KOPT-K1 (cell line): ENCODE measurements around the gene PRR16.

Experiments used
- H3K27ac ChIP-seq: fragments of 200-600 bp; sonication (generic); 2 replicates; pipeline ENCODE4 v1.5.1; 2016; ENCODE audit warnings: antibody characterized with exemption, mild to moderate bottlenecking, low read depth, low read length; ENCODE audit not compliant: poor library complexity, severe bottlenecking
- H3K36me3 ChIP-seq: fragments of 200-600 bp; sonication (generic); 2 replicates; pipeline ENCODE4 v1.5.1; 2017; ENCODE audit warnings: antibody characterized with exemption, mild to moderate bottlenecking, low read length, moderate library complexity; ENCODE audit not compliant: insufficient read depth
- H3K9me3 ChIP-seq: fragments of 200-600 bp; sonication (generic); 2 replicates; pipeline ENCODE4 v1.5.1; 2017; ENCODE audit warnings: antibody characterized with exemption, low read length, mild to moderate bottlenecking; ENCODE audit not compliant: insufficient read depth, poor library complexity, severe bottlenecking

Gene PRR16

GRCh38 chr5:120479066-120479465 is 15.0 kb downstream of the PRR16 start:
- H3K27ac ChIP-seq = no peak overlapping the region
- no peaks in the 10 kb centered on the region for H3K36me3 ChIP-seq
- H3K9me3 ChIP-seq = no peaks in the 10 kb centered on the region

- H3K36me3 ChIP-seq = no peaks in the 10 kb centered on the region
- H3K9me3 ChIP-seq = no peaks in the 10 kb centered on the region
- no peak overlapping the region for H3K27ac ChIP-seq
Observed at GRCh38 chr5:120499876-120500563, 35.9 kb downstream of the PRR16 start.

DNA sequence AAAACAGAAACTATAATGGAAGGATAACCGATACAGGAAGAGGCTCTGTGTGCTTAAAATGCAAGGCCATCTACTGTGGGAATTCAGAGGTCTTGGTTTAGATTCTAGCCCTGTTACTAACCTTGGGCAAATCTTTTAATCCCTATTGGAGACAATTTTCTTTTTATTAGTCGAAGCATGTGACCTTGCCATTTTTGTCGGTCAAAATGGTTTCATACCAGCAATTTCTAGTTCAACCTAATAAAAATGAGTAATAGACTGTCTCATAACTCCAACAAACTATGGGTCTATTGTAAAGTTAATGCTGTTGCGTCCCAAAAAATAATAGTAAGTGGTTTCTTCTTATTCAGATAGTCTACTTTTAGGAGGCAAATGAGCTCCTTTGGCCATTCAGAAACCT is 38.4 kb downstream of the PRR16 start:
- H3K9me3 ChIP-seq = no peaks in the 10 kb centered on the region

GRCh38 chr5:120503341-120503740 is 39.2 kb downstream of the PRR16 start:
- Histone ChIP-seq H3K36me3 (no peaks in the 10 kb centered on the region), H3K27ac (no peak overlapping the region), H3K9me3 (no peaks in the 10 kb centered on the region)

More for the DNA sequence above, 38.4 kb downstream of the PRR16 start:
- H3K27ac ChIP-seq = no peak overlapping the region
- no peaks in the 10 kb centered on the region for H3K36me3 ChIP-seq

DNA sequence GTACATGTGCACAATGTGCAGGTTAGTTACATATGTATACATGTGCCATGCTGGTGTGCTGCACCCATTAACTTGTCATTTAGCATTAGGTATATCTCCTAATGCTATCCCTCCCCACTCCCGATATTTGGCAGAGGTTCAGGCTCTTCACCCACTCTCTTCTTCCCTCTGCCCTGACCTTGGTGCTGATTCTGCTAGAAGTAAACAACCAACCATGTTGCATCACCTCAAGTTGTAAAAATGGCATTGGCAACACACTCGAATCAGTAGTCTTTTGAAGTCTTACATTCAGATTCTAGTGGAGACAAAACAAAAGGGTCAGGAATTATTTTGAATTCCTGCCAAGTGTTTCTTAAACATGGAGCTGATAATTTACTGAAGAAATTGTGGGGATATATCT is 40.0 kb downstream of the PRR16 start:
- no peaks in the 10 kb centered on the region for H3K9me3 ChIP-seq
- H3K36me3 ChIP-seq = no peaks in the 10 kb centered on the region
- no peak overlapping the region for H3K27ac ChIP-seq

- no peaks in the 10 kb centered on the region for H3K9me3 ChIP-seq
- H3K27ac ChIP-seq = no peak overlapping the region
- no peaks in the 10 kb centered on the region for H3K36me3 ChIP-seq
Observed at GRCh38 chr5:120507197-120507596, 43.1 kb downstream of the PRR16 start.

GRCh38 chr5:120507800-120508463 is 43.8 kb downstream of the PRR16 start:
- H3K27ac ChIP-seq = no peak overlapping the region
- no peaks in the 10 kb centered on the region for H3K36me3 ChIP-seq
- no peaks in the 10 kb centered on the region for H3K9me3 ChIP-seq

DNA sequence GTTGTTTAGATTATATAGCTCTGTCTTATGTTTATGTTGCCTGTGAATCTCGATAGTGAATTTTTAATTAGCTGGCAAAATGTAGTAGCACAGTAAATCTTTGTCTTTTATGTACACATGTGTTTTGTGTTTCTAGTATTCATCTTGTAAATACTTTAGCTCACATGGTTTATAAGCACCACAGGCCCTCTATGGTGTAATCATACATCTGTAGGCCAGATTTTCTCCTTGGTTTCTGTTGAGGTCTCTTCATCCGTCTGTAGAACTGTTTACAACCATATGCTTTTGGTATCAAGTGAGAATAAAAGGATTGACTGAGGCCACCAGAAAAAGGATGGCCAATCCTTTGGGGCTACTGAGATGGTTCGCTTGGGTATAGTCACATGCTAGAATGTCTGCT is 45.0 kb downstream of the PRR16 start:
- Histone ChIP-seq H3K36me3 (no peaks in the 10 kb centered on the region), H3K27ac (no peak overlapping the region), H3K9me3 (no peaks in the 10 kb centered on the region)

- H3K27ac ChIP-seq = no peak overlapping the region
- no peaks in the 10 kb centered on the region for H3K36me3 ChIP-seq
- no peaks in the 10 kb centered on the region for H3K9me3 ChIP-seq
Observed at GRCh38 chr5:120510098-120510637, 46.1 kb downstream of the PRR16 start.

DNA sequence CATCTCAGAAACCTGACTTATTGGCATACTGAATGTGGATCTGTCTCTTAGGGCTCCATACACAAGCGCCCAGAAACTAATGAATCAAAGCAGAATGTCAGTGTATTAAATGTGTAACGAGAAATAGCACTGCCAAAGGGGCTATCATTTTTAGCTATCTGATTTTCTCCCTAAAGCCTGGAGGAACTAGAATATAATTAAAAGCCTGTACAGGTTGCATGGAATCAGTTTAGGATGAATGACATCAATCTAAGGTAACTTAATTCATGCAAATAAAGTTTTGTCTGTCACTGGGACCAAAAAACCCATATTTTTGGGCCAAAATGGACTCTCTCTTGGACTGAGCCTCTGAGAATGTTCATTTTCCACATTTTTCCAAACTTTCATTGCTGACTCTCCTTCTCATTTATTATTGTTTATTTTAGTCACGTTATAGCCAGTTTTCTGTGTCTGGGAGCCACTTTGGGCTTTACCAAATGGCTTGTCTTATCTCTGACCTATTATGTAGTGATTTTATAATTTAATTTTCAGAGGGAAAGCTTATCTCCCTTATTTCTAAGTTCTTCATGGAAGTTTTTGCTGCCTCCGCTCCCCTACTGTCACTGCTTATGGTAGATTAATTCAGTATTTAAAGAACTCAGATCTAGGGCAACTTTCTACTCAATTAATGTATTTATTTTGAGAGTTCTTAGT is 47.0 kb downstream of the PRR16 start:
- H3K36me3 ChIP-seq = no peaks in the 10 kb centered on the region
- no peaks in the 10 kb centered on the region for H3K9me3 ChIP-seq
- H3K27ac ChIP-seq = no peak overlapping the region

DNA sequence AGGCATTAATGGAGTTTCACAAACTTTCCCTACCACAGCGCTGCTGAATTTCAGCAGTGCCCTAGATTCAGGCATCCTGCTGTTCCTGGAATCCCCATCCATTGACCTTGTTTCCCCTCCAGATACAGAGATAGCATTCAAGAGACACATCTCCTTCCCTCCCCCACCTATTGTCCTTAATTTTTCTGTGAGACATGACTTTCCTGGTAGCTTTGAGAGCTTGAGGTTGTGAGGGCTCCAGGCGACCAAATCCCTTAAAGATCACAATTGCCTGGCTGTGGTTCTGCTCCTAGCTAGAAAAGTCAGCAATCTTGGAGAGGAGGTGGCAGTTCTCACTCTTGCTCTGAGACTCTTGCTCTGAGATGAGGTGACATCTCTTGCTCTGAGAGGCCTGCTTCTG is 48.0 kb downstream of the PRR16 start:
- Histone ChIP-seq H3K27ac (no peak overlapping the region), H3K36me3 (no peaks in the 10 kb centered on the region), H3K9me3 (no peaks in the 10 kb centered on the region)

DNA sequence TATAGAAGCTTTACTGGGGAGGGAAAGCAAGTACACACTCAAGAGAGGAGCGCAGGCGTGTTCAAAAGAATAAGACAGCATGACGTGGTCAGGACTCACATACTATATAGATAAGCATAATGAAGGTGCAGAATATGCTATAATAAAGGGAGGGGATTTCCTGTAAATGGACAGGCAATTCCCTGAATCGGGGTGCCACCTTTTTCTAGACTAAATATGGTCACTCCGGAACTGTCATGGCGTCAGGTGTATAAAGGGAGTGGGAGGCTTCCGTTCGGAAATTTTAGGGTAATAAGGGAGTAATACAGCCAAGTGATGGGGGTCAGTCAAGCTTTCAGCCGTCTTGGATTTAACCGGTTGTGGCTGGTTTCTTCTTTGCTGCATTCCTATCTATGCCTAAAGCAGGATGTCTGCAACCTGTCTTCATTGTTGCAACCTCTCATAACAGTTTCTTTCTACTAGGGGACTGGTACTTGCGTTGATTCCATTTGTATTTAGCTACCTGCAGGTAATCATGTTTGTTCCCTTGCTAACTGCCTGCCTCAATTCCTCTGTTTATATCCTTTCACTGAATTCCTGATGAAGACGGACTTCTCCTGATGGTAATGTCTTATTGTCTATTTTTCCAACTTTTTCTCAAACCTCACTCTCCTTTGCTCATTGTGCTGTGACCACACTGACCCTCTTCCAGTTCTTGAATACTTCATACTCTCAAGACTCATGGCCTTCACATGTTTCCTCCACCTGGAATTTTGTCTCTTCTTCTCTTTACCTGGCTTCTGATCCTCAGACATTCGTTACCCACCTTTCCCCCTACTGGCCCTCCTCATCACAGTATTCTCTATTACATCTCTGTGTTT is 48.9 kb downstream of the PRR16 start:
- no peak overlapping the region for H3K27ac ChIP-seq
- no peaks in the 10 kb centered on the region for H3K9me3 ChIP-seq
- H3K36me3 ChIP-seq = no peaks in the 10 kb centered on the region

GRCh38 chr5:120516805-120517204 is 52.7 kb downstream of the PRR16 start:
- no peak overlapping the region for H3K27ac ChIP-seq
- H3K36me3 ChIP-seq = no peaks in the 10 kb centered on the region
- H3K9me3 ChIP-seq = no peaks in the 10 kb centered on the region

- Histone ChIP-seq H3K36me3 (no peaks in the 10 kb centered on the region), H3K9me3 (no peaks in the 10 kb centered on the region), H3K27ac (no peak overlapping the region)
Observed at GRCh38 chr5:120517607-120518252, 53.6 kb downstream of the PRR16 start.
